ENCODE measurements around the gene ITGA1. TPM values are rescaled to one million over a fixed set of nuclear protein-coding genes. Genes with fewer than 3 reads are reported as not detected.
A peak's percentile ranks its signal among the peaks of the same experiment; 100 is the strongest.

Gene ITGA1
- total RNA-seq, 1 experiment from 2014 or later: 26.4 TPM

GRCh38 chr5:52985306-52985705 is 197.6 kb downstream of the ITGA1 start:
- no TSS peak for BruUV-seq (replicated peaks)
- H3K36me3 ChIP-seq (ENCODE audit: control insufficient read depth, insufficient read depth, low read length): no peaks in the 10 kb centered on the region
- no peaks in the 10 kb centered on the region for H3K9me3 ChIP-seq
- H3K4me1 Mint-ChIP-seq (ENCODE audit: low read depth, unreplicated experiment): peaks cover 23% of the 10 kb centered on the region
- peaks cover 4% of the 10 kb centered on the region for H3K36me3 Mint-ChIP-seq (ENCODE audit: insufficient read depth, unreplicated experiment)
- TF ChIP-seq, protein P1, sequence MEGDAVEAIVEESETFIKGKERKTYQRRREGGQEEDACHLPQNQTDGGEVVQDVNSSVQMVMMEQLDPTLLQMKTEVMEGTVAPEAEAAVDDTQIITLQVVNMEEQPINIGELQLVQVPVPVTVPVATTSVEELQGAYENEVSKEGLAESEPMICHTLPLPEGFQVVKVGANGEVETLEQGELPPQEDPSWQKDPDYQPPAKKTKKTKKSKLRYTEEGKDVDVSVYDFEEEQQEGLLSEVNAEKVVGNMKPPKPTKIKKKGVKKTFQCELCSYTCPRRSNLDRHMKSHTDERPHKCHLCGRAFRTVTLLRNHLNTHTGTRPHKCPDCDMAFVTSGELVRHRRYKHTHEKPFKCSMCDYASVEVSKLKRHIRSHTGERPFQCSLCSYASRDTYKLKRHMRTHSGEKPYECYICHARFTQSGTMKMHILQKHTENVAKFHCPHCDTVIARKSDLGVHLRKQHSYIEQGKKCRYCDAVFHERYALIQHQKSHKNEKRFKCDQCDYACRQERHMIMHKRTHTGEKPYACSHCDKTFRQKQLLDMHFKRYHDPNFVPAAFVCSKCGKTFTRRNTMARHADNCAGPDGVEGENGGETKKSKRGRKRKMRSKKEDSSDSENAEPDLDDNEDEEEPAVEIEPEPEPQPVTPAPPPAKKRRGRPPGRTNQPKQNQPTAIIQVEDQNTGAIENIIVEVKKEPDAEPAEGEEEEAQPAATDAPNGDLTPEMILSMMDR (IDR thresholded peaks at IDR 0.05; ENCODE audit: insufficient read depth in 1 of 2, low read depth in 1 of 2, low read length in 1 of 2, severe bottlenecking in 1 of 2, unreplicated experiment in 1 of 2): no peak
- no peak overlapping the region for H3K27ac Mint-ChIP-seq (ENCODE audit: unreplicated experiment)
- intact Hi-C loops (cut with micrococcal nuclease; ENCODE audit: unreplicated experiment): loop anchor here (5.0 kb wide), 1 partner anchor 52 kb away; no protein-coding TSS in a partner anchor
- DNase-seq: no peak
- H3K4me1 ChIP-seq: peaks cover 15% of the 10 kb centered on the region
- no peak overlapping the region for H3K4me3 Mint-ChIP-seq (ENCODE audit: unreplicated experiment)
- ChIA-PET CTCF (no interaction called here), POLR2A (no interaction called here)
- H3K4me3 ChIP-seq (ENCODE audit: low read depth, low read length): no peak overlapping the region
- no peaks in the 10 kb centered on the region for H3K27me3 ChIP-seq (replicated peaks; ENCODE audit: control insufficient read depth, insufficient read depth, low read length)
- no peaks in the 10 kb centered on the region for H3K27me3 Mint-ChIP-seq (ENCODE audit: insufficient read depth, unreplicated experiment)
- no peaks in the 10 kb centered on the region for H3K9me3 Mint-ChIP-seq (ENCODE audit: unreplicated experiment)

GRCh38 chr5:52987711-52988331 is 200.1 kb downstream of the ITGA1 start:
- TF ChIP-seq, protein P1 (IDR thresholded peaks at IDR 0.05; ENCODE audit: insufficient read depth in 1 of 2, low read depth in 1 of 2, low read length in 1 of 2, severe bottlenecking in 1 of 2, unreplicated experiment in 1 of 2): no peak
- no TSS peak for BruUV-seq (replicated peaks)
- ChIA-PET POLR2A (interaction anchor here (0.8 kb wide), 1 partner anchor 1323 kb away, joined by 4 read pairs; the partner anchor contains the start of gene ARL15), CTCF (interaction anchor here (0.7 to 2.7 kb wide), 2 partner anchors 10 to 39 kb away, joined by 3 to 22 read pairs; no protein-coding TSS in a partner anchor)
- no peaks in the 10 kb centered on the region for H3K9me3 ChIP-seq
- no peak overlapping the region for H3K4me3 ChIP-seq (ENCODE audit: low read depth, low read length)
- peak; percentile 61 to 67 for DNase-seq
- no peaks in the 10 kb centered on the region for H3K27me3 Mint-ChIP-seq (ENCODE audit: insufficient read depth, unreplicated experiment)
- H3K27ac Mint-ChIP-seq (ENCODE audit: unreplicated experiment): peak overlapping the region; percentile 86
- H3K9me3 Mint-ChIP-seq (ENCODE audit: unreplicated experiment): no peaks in the 10 kb centered on the region
- peaks cover 22% of the 10 kb centered on the region for H3K4me1 ChIP-seq
- no peaks in the 10 kb centered on the region for H3K36me3 ChIP-seq (ENCODE audit: control insufficient read depth, insufficient read depth, low read length)
- intact Hi-C loops (cut with micrococcal nuclease; ENCODE audit: unreplicated experiment): loop anchor here (2.0 to 5.0 kb wide), 2 partner anchors 49 to 201 kb away; partner anchors contain the start of genes ITGA1 and PELO
- peaks cover 14% of the 10 kb centered on the region for H3K36me3 Mint-ChIP-seq (ENCODE audit: insufficient read depth, unreplicated experiment)
- H3K4me1 Mint-ChIP-seq (ENCODE audit: low read depth, unreplicated experiment): peaks cover 33% of the 10 kb centered on the region
- H3K4me3 Mint-ChIP-seq (ENCODE audit: unreplicated experiment): peak overlapping the region; percentile 85
- no peaks in the 10 kb centered on the region for H3K27me3 ChIP-seq (replicated peaks; ENCODE audit: control insufficient read depth, insufficient read depth, low read length)

DNA sequence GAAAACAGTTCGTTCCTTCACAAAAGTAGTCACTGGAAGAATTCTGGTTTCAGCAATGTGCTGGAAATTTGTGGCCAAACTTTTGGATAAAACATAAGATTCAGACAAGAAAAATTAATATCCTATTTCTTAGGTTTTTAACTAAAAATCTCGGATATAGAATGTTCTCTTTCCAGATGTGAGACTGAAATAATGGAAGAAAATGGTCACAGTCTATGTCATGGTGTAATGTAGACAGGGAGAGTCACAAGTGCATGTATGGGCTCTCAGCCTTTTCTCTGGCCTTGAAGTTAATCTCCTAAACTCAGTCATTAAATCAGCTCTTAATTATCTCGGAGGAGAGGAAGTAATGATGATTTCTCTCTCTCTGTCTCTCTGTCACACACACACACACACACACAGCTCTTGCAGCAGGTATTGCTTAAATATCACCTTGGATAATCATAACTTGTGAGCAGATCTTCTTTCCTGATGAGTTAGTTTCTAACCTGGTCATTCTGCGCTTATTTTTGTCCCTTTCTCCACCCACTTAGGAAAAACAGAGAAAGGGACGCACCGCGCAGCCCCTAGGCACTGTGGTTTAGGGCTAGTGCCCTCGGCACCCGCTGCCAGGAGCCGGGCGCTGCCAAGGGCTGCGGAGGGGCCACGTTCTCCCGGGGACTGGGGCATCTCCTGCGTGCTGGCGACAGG is 200.8 kb downstream of the ITGA1 start:
- Mint-ChIP-seq H3K4me3 (ENCODE audit: unreplicated experiment) (peak overlapping the region; percentile 85), H3K27ac (ENCODE audit: unreplicated experiment) (peak overlapping the region; percentile 30), H3K4me1 (ENCODE audit: low read depth, unreplicated experiment) (peaks cover 34% of the 10 kb centered on the region), H3K27me3 (ENCODE audit: insufficient read depth, unreplicated experiment) (no peaks in the 10 kb centered on the region), H3K9me3 (ENCODE audit: unreplicated experiment) (no peaks in the 10 kb centered on the region), H3K36me3 (ENCODE audit: insufficient read depth, unreplicated experiment) (peaks cover 16% of the 10 kb centered on the region)
- CTCF ChIA-PET: interaction anchor here (0.7 to 2.7 kb wide), 4 partner anchors 9 to 40 kb away, joined by 3 to 22 read pairs (median 4); no protein-coding TSS in a partner anchor
- BruUV-seq (replicated peaks): no TSS peak
- Histone ChIP-seq H3K4me3 (ENCODE audit: low read depth, low read length) (peak overlapping the region; percentile 56), H3K36me3 (ENCODE audit: control insufficient read depth, insufficient read depth, low read length) (no peaks in the 10 kb centered on the region), H3K9me3 (no peaks in the 10 kb centered on the region), H3K4me1 (peaks cover 22% of the 10 kb centered on the region), H3K27me3 (replicated peaks; ENCODE audit: control insufficient read depth, insufficient read depth, low read length) (no peaks in the 10 kb centered on the region)
- TF ChIP-seq, protein P1 (IDR thresholded peaks at IDR 0.05; ENCODE audit: insufficient read depth in 1 of 2, low read depth in 1 of 2, low read length in 1 of 2, severe bottlenecking in 1 of 2, unreplicated experiment in 1 of 2): no peak
- POLR2A ChIA-PET: interaction anchor here (0.8 kb wide), 1 partner anchor 1322 kb away, joined by 4 read pairs; the partner anchor contains the start of gene ARL15
- intact Hi-C loops (cut with micrococcal nuclease; ENCODE audit: unreplicated experiment): loop anchor here (1.0 to 5.0 kb wide), 5 partner anchors 35 to 202 kb away; partner anchors contain the start of genes ITGA1 and PELO
- DNase-seq: no peak

Data from Caco-2 (cell line).